HG03469 (cell line): ENCODE results near the gene FXYD6.

ENCODE experiments used
- ATAC-seq: cut with Tn5 transposase; IDR thresholded peaks from one replicate; pipeline ENCODE4 v1.9.1; 2021; ENCODE audit warnings: mild to moderate bottlenecking, moderate library complexity, moderate number of reproducible peaks; ENCODE audit not compliant: unreplicated experiment

Gene FXYD6

GRCh38 chr11:117832511-117832910 lies 43.9 kb downstream of the FXYD6 start:
- no peak for ATAC-seq

DNA sequence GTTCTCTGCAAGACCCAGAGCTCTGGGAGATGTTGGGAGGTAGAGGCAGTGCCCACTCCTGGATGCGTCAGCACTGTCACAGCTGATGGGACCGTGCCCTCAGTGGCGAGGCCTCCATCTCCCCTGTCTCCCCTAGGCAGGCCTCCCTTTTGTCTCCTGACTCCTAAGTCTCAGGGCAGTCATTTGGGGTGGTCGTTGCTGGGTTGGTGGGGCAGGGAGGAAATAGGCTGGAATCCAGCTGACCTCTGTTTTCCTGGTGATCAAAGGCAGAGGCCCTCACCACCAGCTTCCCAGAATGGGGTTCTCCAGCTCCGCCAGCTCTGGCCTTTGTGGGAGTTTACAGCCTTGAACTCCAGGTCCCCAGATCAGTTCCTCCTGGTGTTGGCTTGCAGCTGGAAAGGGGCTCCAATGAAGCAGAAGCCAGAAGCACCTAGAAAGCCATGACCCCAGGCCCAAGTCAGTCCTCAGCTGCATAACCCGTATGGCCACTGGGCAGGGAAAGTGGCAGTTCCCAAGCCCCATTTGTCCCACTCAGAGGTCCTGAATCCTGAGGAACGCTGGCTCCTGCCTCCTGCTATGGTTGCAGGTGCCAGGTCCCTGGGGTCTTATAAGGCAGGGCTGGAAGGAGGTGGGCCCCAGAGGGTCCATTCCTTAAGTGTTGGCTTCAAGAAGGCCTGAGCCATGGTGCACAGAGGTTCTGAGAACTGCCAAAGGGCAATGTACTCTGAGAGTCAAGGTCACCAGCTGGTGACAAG lies 44.6 kb downstream of the FXYD6 start:
- ATAC-seq = no peak

DNA sequence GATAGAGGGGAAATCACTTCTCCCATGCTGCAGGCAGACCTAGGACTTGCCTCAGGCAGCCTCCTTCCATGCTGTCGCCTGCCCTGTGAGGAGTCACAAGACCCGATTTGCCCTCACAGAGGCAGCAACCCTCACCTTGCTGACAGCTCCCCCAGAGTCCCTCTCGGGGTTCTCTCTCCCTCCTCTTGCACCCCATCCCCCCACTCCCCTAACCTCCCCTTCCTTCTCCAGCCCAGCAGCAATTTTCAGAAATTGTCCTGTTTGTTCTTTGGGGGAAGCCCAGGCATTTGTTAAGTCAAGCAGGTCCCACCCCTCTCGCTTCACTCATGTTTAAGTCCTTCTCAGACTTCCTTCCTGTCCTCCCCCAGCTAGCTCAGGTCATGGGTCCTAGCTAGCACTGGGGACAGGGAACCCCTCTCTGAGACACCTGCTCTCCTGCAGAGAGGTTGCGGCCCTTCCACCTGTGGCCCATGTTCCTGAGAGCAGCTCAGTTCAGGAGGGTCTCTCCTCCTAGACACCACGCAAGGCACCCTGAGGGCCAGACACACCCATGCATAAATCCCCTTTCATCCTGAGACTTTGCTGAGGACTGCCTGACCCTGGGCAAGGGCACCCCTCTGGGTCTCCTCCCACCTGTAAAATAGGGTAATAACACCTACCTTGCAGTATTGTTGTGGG lies 45.6 kb downstream of the FXYD6 start:
- no peak for ATAC-seq

DNA sequence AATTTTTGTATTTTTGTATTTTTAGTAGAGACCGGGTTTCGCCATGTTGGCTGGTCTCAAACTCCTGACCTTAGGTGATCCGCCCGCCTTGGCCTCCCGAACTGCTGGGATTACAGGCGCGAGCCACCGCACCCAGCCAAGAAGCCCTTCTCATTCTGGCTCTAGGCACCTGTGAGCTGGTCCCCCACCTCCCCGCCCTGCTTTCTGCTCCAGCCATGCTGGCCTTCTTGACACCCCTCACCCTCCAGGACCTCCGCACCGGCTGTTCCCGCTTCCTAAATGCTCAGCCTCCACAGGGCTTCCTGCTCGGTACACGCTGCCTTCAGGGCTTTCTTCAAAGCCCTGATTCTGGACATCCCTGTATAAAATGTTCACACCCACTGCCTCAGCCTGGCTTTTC lies 46.4 kb downstream of the FXYD6 start:
- no peak for ATAC-seq

DNA sequence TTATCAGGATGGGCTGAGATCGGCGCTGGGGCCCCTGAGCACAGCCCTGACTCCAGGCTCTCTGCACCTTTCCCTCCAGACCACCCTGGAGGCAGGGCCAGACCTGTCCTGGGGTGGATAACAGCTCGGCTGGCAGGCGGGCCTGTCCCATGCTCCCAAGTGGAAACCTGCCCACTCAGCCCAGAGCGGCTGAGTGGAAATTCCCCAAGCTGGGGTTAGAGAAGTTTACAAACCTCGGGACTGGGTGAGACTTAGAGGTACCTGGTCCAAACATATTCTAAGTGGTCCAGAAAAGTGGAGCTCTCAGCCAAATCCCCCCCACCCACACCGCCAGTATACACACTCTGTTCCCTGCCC lies 47.1 kb downstream of the FXYD6 start:
- ATAC-seq = no peak

GRCh38 chr11:117828611-117829368 lies 47.7 kb downstream of the FXYD6 start:
- ATAC-seq = peak; percentile 65

DNA sequence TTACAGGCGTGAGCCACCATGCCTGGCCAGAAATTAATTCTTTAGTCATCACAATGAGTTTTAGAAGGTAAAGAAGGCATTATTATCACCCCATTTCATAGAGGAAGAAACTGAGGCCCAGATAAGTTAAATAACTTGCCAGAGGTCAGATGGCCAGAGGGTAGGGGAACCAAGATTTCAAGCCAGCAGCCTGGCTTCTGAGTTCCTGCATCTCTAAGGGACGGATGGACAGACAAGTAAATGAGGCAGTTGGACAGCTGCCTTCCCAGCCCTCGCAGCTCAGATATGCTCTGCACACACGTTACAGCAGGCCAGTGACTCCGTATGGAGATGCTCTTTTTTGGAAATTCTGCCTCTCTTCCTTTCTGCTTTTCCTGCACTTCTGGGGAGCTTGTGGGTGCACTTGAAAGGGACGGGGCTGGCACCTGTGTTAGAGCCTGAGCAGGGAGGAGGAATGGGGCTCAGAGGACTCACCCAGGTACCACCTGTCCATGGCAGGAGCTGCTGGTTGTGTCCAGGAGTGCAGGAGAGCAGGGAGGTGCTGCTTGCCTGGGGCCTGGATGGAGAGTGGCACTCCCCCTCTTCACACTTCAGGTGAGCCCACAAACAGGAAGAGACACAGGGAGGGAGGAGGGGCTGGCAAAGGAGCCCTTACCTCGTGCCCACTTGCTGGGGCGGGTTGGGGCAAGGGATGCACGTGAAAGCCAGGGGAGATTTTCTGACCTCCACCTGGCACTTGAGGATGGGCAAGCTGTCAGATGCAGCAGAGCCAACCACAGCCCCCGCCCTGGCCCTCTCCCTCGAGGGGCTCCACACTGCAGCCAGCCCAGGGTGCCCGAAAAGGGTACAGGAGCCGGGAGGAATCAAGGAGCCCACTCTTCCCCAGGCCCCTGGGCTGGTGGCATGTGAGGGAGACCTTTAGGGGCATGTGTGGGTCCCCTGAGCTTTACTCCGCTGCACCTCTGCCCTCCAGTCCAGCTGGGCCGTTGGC lies 48.6 kb downstream of the FXYD6 start:
- ATAC-seq = no peak

DNA sequence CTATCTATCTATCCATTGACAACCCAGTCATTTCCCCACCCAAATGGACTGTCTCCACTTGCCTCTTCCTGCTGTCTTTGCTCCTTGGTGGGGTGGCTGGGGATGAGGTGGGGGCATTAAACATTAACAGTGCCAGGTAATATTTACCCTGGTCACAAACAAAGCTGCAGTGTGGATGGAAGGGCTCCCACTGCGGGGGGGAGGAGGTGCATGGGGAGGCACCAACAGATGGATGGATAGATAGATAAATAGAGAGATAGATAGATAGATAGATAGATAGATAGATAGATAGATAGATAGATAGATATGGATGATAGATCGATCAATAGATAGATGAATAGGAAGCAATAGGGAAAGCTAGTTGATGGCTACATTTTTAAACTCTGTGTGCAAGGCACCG lies 49.6 kb downstream of the FXYD6 start:
- ATAC-seq = no peak

DNA sequence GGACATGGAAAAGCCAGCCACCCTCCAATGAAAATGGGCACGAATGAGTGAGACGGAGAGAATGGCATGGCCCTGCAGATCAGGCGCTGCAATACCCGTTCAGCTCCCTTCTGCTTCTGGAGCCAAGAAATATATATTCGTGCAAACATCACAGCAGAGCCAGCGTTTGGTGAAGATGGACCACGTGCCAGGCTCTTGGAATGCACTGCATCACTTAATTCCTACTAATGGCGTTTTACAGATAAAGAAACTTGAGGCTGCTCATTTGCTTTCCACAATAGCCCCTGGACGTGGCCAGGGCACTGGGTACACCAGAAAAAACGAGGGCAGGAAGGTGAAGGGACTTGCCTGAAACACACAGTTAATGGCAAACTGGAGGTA lies 50.3 kb downstream of the FXYD6 start:
- no peak for ATAC-seq

- no peak for ATAC-seq
Measured at GRCh38 chr11:117825538-117826189, 50.8 kb downstream of the FXYD6 start.

DNA sequence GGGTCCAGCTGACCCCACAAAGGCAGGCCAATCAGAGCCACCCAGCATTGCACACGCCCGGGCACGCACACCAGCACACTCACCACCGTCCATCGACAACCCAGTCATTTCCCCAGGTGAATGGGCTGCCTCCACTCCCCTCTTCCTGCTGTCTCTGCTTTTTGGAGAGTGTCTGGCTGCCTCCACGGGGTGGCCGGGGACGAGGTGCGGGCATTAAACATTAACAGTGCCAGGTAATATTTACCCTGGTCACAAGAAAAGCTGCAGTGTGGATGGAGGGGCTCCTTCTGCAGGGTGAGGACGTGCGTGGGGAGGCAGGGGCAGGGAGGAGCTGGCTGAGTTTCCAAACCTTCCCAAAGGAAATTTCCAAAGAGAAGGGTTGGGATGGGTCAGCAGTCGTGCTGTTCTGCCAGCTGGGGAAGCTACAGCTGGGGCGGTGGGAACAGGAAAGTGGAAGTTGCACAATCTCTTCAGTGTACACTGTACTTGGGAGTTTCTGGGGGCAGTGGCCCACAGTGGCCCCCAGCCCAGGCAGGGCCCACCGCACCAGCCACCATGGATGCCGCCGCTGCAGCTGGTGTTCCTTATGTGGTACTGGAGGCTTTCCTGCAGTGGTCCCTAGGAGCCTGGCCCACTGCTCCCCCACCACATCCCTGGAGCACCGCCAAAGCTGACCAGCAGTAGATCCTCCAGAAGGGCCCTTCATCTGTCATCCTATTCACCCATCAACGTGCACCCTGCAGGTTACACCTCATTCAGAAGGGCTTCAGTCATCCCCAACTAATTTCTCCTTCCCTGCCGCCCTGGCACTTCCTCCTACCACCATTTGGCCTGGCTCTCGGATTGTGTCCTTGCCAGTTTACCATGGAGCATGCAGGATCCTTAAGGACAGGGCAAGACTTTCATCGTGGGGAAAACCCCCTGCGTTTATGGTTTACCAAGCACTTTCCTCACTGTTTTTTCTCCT lies 51.6 kb downstream of the FXYD6 start, which contains the start of gene FXYD2:
Gene FXYD2, minus strand, starts transcription at position 174 of the 967 bp plus-strand sequence. Its CDS starts 66 bp downstream, at position 108.
- ATAC-seq = no peak

DNA sequence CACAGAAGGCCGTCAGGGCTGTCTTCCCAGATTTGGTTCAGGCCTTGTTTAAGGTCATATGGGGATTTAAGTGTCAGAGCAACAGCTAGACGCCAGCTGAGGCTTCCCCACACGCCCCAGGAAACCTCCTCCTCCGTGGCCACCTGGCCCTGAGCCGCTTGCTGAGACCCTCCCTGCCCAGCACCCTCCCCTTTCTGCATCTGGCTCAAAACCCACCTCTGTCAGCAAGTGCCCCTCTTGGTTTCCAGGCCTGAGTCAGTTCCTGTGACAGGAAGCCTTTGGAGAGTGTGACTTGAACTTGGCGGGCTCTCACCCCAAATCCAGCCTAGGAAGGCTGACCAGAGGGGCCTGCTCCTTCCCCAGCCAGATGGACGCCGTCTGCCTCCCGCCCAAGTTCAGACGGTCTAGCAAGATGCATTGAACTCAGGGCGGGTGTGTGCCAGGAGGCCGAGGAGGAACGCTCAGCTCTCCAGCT lies 52.5 kb downstream of the FXYD6 start:
- ATAC-seq = no peak

DNA sequence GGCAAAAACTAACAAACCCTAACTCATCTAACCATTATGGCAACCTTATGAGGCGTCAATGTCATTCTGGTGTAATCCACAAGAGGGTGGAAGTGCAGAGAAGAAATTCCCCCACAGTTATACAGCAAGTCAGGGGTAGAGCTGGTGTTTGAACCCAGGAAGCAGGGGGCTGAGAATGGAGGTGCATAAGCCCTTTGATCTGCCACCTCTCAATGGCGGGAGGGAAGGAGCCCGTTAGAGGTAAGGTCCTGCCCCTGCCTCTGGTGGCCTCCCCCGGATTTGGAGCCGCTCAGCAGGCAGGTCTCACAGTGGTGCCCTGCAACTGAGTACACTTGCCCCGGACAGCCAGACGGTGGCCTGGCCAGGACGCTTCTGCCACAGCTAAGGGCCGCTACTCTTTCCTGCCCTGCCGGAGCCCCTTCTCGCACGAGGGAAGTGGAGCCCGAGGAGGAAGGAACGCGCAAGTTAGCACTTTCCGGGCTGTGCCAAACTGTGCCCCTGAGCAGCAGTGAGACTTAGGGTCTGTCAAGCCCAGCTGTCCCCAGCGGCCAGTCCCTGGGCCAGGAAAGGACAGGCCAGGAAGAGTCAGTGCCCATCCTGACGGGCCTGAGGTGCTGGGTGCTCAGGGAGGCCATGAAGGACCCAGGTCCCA lies 53.0 kb downstream of the FXYD6 start:
- ATAC-seq = no peak

- no peak for ATAC-seq
Measured at GRCh38 chr11:117822074-117823033, 54.1 kb downstream of the FXYD6 start.

- ATAC-seq = no peak
Measured at GRCh38 chr11:117821431-117821830, 55.0 kb downstream of the FXYD6 start.

DNA sequence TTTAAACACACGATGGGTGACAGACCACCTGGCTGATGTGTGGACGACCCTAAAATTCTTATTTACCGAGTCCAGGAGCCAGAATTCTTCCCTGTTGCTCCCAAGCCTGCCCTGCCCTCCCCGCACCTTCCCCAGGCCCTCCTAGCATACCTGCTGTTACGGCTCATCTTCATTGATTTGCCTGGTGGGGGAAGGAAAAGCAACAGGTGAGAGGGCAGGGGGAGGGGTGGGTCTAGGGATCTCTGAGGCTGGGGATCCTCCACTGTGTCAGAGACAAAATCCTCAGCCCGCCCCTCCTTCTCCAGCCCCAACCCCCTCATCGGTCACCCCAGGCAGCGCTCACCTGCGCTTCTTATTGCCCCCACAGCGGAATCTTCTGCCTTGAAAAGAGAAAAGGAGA lies 55.9 kb downstream of the FXYD6 start:
- no peak for ATAC-seq

DNA sequence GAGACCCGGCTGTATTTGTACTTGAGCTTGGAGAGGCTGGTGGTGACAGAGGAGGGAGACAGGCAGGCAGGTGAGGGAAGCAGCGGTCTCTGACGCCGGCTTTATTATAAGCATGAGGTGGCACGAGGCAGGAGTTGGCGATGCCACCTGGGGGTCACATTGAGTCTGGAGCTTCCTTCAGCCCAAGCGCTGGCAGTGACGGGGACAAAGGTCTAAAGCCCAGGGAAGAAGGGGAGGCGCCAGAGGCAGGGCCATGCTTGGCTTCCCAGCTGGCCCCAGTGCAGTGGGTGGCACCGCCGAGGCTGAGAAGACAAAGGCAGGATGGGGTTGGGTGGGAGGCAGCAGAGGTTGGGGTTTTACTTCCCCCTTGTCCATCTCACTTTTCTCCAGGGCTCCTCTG lies 56.4 kb downstream of the FXYD6 start:
- ATAC-seq = no peak
